NCI-H2196 treated with DMSO at 0.1 percent for 48 hours (cell line): Measurements from ENCODE around the gene GPSM1.

Source experiments
- DNase-seq: peaks from one replicate; lab custom pipeline; 2025; ENCODE audit not compliant: unreplicated experiment; lab: John Stamatoyannopoulos, UW

The GPSM1 gene

GRCh38 chr9:136372561-136373299 lies 45.4 kb downstream of the GPSM1 start:
- peak; percentile 44 for DNase-seq

- DNase-seq: no peak
These were observed 46.2 kb downstream of the GPSM1 start, which contains the start of gene CARD9 for GRCh38 chr9:136373300-136374182. TSS of gene CARD9 (minus strand) at chr9:136373669. CDS start at chr9:136372078, 1,591 bp downstream.

GRCh38 chr9:136374183-136374575 lies 46.8 kb downstream of the GPSM1 start:
- DNase-seq: no peak

GRCh38 chr9:136375096-136375495 lies 47.8 kb downstream of the GPSM1 start:
- no peak for DNase-seq

GRCh38 chr9:136376457-136376856 lies 49.1 kb downstream of the GPSM1 start:
- DNase-seq: no peak

GRCh38 chr9:136377341-136378169 lies 50.2 kb downstream of the GPSM1 start:
- no peak for DNase-seq

GRCh38 chr9:136378170-136379002 lies 51.0 kb downstream of the GPSM1 start:
- no peak for DNase-seq

GRCh38 chr9:136379003-136379287 lies 51.6 kb downstream of the GPSM1 start:
- DNase-seq: no peak

- no peak for DNase-seq
These were observed 52.1 kb downstream of the GPSM1 start for GRCh38 chr9:136379401-136379800.

GRCh38 chr9:136379891-136380290 lies 52.6 kb downstream of the GPSM1 start:
- no peak for DNase-seq

- no peak for DNase-seq
These were observed 53.0 kb downstream of the GPSM1 start for GRCh38 chr9:136380381-136380780.

GRCh38 chr9:136381311-136381710 lies 54.0 kb downstream of the GPSM1 start:
- no peak for DNase-seq

GRCh38 chr9:136381966-136382513 lies 54.7 kb downstream of the GPSM1 start:
- no peak for DNase-seq

- no peak for DNase-seq
These were observed 56.1 kb downstream of the GPSM1 start for GRCh38 chr9:136383436-136383835.

- no peak for DNase-seq
These were observed 57.7 kb downstream of the GPSM1 start for GRCh38 chr9:136385015-136385414.

- no peak for DNase-seq
These were observed 58.7 kb downstream of the GPSM1 start for GRCh38 chr9:136386018-136386417.

- no peak for DNase-seq
These were observed 59.9 kb downstream of the GPSM1 start for GRCh38 chr9:136387217-136387616.

GRCh38 chr9:136389396-136389795 lies 62.1 kb downstream of the GPSM1 start:
- DNase-seq: no peak

GRCh38 chr9:136391737-136392537 lies 64.6 kb downstream of the GPSM1 start:
- no peak for DNase-seq
